ENCODE measurements around the gene PBX4.

The PBX4 gene

GRCh38 chr19:19578252-19578651 is 40.2 kb downstream of the PBX4 start:
- TF ChIP-seq ZNF624 (tag by site-specific recombination; IDR thresholded peaks at IDR 0.05) (no peak), ZNF324 (tag by site-specific recombination; IDR thresholded peaks at IDR 0.05) (no peak), HOXA7 (CRISPR knock-in tag; IDR thresholded peaks at IDR 0.05; ENCODE audit: borderline replicate concordance) (no peak), ZNF18 (tag by site-specific recombination; IDR thresholded peaks at IDR 0.05) (no peak), BCL11B (tag by site-specific recombination; IDR thresholded peaks at IDR 0.05; ENCODE audit: low read depth) (no peak), ZNF175 (tag by site-specific recombination; IDR thresholded peaks at IDR 0.05) (no peak), ZNF530 (tag by site-specific recombination; IDR thresholded peaks at IDR 0.05; ENCODE audit: low read depth) (no peak), BCL11A (tag by site-specific recombination; IDR thresholded peaks at IDR 0.05; ENCODE audit: low read depth) (no peak), KLF8 (tag by site-specific recombination; IDR thresholded peaks at IDR 0.05) (no peak)
- ChIA-PET POLR2A (no interaction called here), CTCF (interaction anchor here (1.1 to 1.5 kb wide), 2 partner anchors 25 to 47 kb away, joined by 3 to 4 read pairs; no protein-coding TSS in a partner anchor)
- Histone ChIP-seq H3K4me3 (ENCODE audit: low read depth, low read length) (no peak overlapping the region), H3K27ac (ENCODE audit: extremely low read depth, low read depth, low read length) (no peak overlapping the region), H3K4me1 (ENCODE audit: control insufficient read depth, insufficient read depth, low read length) (no peaks in the 10 kb centered on the region), H3K9me3 (ENCODE audit: control insufficient read depth, insufficient read depth, low read depth, low read length) (no peaks in the 10 kb centered on the region), H3K36me3 (ENCODE audit: control insufficient read depth in 2 of 2, insufficient read depth in 1 of 2, low read length in 2 of 2) (no peaks in the 10 kb centered on the region)

- ChIA-PET POLR2A (no interaction called here), CTCF (interaction anchor here (0.7 kb wide), 1 partner anchor 529 kb away, joined by 3 read pairs; no protein-coding TSS in a partner anchor)
- Histone ChIP-seq H3K27ac (ENCODE audit: extremely low read depth, low read depth, low read length) (no peak overlapping the region), H3K36me3 (ENCODE audit: control insufficient read depth in 2 of 2, insufficient read depth in 1 of 2, low read length in 2 of 2) (peaks cover 0 to 2% of the 10 kb centered on the region in 2 experiments; a peak in 1 of 3 replicates), H3K4me1 (ENCODE audit: control insufficient read depth, insufficient read depth, low read length) (no peaks in the 10 kb centered on the region), H3K4me3 (ENCODE audit: low read depth, low read length) (no peak overlapping the region), H3K9me3 (ENCODE audit: control insufficient read depth, insufficient read depth, low read depth, low read length) (no peaks in the 10 kb centered on the region)
- TF ChIP-seq ZBTB44 (tag by site-specific recombination; IDR thresholded peaks at IDR 0.05) (no peak), ZNF670 (tag by site-specific recombination; IDR thresholded peaks at IDR 0.05; ENCODE audit: low read depth) (no peak), ZNF521 (tag by site-specific recombination; IDR thresholded peaks at IDR 0.05) (no peak), ZNF639 (tag by site-specific recombination; IDR thresholded peaks at IDR 0.05) (no peak), ZNF211 (tag by site-specific recombination; IDR thresholded peaks at IDR 0.05; ENCODE audit: low read depth) (no peak), CTCF (tag by site-specific recombination; IDR thresholded peaks at IDR 0.05) (no peak), ZNF585B (tag by site-specific recombination; IDR thresholded peaks at IDR 0.05) (no peak), ZNF292 (tag by site-specific recombination; IDR thresholded peaks at IDR 0.05; ENCODE audit: borderline replicate concordance, low read depth) (no peak), ZNF2 (tag by site-specific recombination; IDR thresholded peaks at IDR 0.05) (no peak), ZNF26 (tag by site-specific recombination; IDR thresholded peaks at IDR 0.05) (no peak), ZFP37 (tag by site-specific recombination; IDR thresholded peaks at IDR 0.05) (no peak), ZNF530 (tag by site-specific recombination; IDR thresholded peaks at IDR 0.05; ENCODE audit: low read depth) (no peak), ZNF664 (tag by site-specific recombination; IDR thresholded peaks at IDR 0.05) (no peak), GLIS1 (tag by site-specific recombination; IDR thresholded peaks at IDR 0.05) (no peak), ZNF514 (tag by site-specific recombination; IDR thresholded peaks at IDR 0.05) (no peak), ZNF513 (tag by site-specific recombination; IDR thresholded peaks at IDR 0.05) (no peak), ZNF623 (tag by site-specific recombination; IDR thresholded peaks at IDR 0.05) (no peak), ZNF416 (tag by site-specific recombination; IDR thresholded peaks at IDR 0.05) (no peak), ZNF157 (tag by site-specific recombination; IDR thresholded peaks at IDR 0.05) (no peak)
Measured at GRCh38 chr19:19575411-19575810, 43.1 kb downstream of the PBX4 start.
